Coronary artery (tissue), 2 donors: ENCODE measurements around the gene LPXN.

ENCODE experiments used
- DNase-seq: peaks from one replicate; pipeline ENCODE4 v3.0.0-alpha.2; 2017; ENCODE audit warnings: low spot score
- H3K27ac ChIP-seq, 2 donors: fragments of 200-600 bp; sonication (generic); one replicate each; pipeline ENCODE4 v1.5.1; 2016 to 2019
- H3K4me3 ChIP-seq: fragments of 200-600 bp; sonication (generic); 2 replicates; pipeline ENCODE4 v1.5.1; 2016; ENCODE audit warnings: mild to moderate bottlenecking, moderate library complexity
- CTCF ChIP-seq: fragments of 200-600 bp; sonication (generic); IDR thresholded peaks from one replicate; pipeline ENCODE4 v1.5.1; 2019; ENCODE audit warnings: antibody characterized with exemption

LPXN gene

GRCh38 chr11:58495906-58496305 lies 79.8 kb downstream of the LPXN start:
- no peak for TF ChIP-seq CTCF
- DNase-seq, result no peak
- H3K4me3 ChIP-seq, result no peak overlapping the region
- no peak overlapping the region for H3K27ac ChIP-seq

GRCh38 chr11:58494101-58494500 lies 81.6 kb downstream of the LPXN start:
- no peak for TF ChIP-seq CTCF
- no peak for DNase-seq
- no peak overlapping the region for H3K4me3 ChIP-seq
- H3K27ac ChIP-seq, result no peak overlapping the region

GRCh38 chr11:58493676-58494075 lies 82.0 kb downstream of the LPXN start:
- no peak for TF ChIP-seq CTCF
- H3K27ac ChIP-seq, result no peak overlapping the region
- no peak overlapping the region for H3K4me3 ChIP-seq
- no peak for DNase-seq

GRCh38 chr11:58490827-58491226 lies 84.8 kb downstream of the LPXN start:
- no peak for TF ChIP-seq CTCF
- no peak for DNase-seq
- Histone ChIP-seq H3K27ac (no peak overlapping the region), H3K4me3 (no peak overlapping the region)

GRCh38 chr11:58487170-58487569 lies 88.5 kb downstream of the LPXN start:
- no peak for TF ChIP-seq CTCF
- DNase-seq, result no peak
- Histone ChIP-seq H3K27ac (no peak overlapping the region), H3K4me3 (no peak overlapping the region)

- H3K4me3 ChIP-seq, result no peak overlapping the region
- H3K27ac ChIP-seq, result no peak overlapping the region
- DNase-seq, result no peak
- TF ChIP-seq CTCF, result no peak
Measured at GRCh38 chr11:58485961-58486360, 89.7 kb downstream of the LPXN start.
